C4-2B (cell line): ENCODE measurements around the gene FNDC1.

Experiments used
- ZFX ChIP-seq: fragments of 450-650 bp; IDR thresholded peaks from 2 replicates; pipeline ENCODE4 v1.6.1; 2017
- TF ChIP-seq, protein P1 (sequence below): fragments of 450-650 bp; conservative IDR thresholded peaks from 2 replicates; pipeline ENCODE4 v1.5.1; 2017; ENCODE audit warnings: mild to moderate bottlenecking

DNA sequence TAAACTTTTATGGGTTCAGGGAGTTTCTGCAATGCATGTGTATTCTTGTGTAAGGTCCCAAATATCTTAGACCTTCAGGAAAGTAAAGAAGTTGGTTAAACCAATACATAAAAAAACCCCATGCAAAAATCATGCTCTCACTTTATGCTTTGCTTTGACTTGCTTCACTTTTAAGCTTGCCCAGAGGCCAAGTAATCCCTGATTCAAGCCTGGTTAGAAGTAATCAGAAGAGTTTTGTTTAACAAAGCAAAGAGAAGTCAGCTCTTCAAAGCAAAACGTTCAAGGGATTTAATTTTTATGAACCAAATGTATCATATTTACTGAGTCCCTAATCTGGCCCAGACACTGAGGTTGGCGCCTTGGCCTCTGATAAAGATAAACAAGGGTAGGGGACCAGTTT, 26.7 kb upstream of the FNDC1 start:
- TF ChIP-seq, protein P1, sequence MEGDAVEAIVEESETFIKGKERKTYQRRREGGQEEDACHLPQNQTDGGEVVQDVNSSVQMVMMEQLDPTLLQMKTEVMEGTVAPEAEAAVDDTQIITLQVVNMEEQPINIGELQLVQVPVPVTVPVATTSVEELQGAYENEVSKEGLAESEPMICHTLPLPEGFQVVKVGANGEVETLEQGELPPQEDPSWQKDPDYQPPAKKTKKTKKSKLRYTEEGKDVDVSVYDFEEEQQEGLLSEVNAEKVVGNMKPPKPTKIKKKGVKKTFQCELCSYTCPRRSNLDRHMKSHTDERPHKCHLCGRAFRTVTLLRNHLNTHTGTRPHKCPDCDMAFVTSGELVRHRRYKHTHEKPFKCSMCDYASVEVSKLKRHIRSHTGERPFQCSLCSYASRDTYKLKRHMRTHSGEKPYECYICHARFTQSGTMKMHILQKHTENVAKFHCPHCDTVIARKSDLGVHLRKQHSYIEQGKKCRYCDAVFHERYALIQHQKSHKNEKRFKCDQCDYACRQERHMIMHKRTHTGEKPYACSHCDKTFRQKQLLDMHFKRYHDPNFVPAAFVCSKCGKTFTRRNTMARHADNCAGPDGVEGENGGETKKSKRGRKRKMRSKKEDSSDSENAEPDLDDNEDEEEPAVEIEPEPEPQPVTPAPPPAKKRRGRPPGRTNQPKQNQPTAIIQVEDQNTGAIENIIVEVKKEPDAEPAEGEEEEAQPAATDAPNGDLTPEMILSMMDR: no peak
- no peak for TF ChIP-seq ZFX
